Renal pelvis (tissue), 12 donors: ENCODE data around the gene ARHGEF6. TPM values are rescaled to one million over a fixed set of nuclear protein-coding genes. Genes with fewer than 3 reads are reported as not detected.
A peak's percentile ranks its signal among the peaks of the same experiment; 100 is the strongest.
"Not testable (repeated sequence)": the region's sequence is repeated elsewhere in the genome, so short reads cannot be mapped to it uniquely, and the experiment has no call there.

Source experiments
- DNase-seq: peaks from one replicate; pipeline ENCODE4 v3.0.0-alpha.2; 2013
- long read RNA-seq, 16 experiments: transcript quantifications; one replicate each; lab custom pipeline, GENCODE V29; 2026
- polyA plus RNA-seq, 3 donors: library from polyadenylated mRNA; unstranded; fragments of 120-200 nt; gene quantifications; one replicate each; pipeline ENCODE4 v1.2.1, GENCODE V29; 2013; ENCODE audit not compliant: insufficient read length in 3 of 3

The ARHGEF6 gene, protein sequence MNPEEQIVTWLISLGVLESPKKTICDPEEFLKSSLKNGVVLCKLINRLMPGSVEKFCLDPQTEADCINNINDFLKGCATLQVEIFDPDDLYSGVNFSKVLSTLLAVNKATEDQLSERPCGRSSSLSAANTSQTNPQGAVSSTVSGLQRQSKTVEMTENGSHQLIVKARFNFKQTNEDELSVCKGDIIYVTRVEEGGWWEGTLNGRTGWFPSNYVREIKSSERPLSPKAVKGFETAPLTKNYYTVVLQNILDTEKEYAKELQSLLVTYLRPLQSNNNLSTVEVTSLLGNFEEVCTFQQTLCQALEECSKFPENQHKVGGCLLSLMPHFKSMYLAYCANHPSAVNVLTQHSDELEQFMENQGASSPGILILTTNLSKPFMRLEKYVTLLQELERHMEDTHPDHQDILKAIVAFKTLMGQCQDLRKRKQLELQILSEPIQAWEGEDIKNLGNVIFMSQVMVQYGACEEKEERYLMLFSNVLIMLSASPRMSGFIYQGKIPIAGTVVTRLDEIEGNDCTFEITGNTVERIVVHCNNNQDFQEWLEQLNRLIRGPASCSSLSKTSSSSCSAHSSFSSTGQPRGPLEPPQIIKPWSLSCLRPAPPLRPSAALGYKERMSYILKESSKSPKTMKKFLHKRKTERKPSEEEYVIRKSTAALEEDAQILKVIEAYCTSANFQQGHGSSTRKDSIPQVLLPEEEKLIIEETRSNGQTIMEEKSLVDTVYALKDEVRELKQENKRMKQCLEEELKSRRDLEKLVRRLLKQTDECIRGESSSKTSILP
- polyA plus RNA-seq: 10 to 100 TPM; 10.5 to 12.2 (median 11.3) TPM
- long read RNA-seq, donor 1: 0 reads
- long read RNA-seq, donor 2, full-length matches to known transcripts: 1 of 1 reads
- long read RNA-seq, donor 2, partial matches to known transcripts: 0 of 1 reads
- long read RNA-seq, donor 2, other reads (novel, unspliced or antisense): 0 of 1 reads
- long read RNA-seq, donor 3, full-length matches to known transcripts: 1 of 1 reads
- long read RNA-seq, donor 3, partial matches to known transcripts: 0 of 1 reads
- long read RNA-seq, donor 3, other reads (novel, unspliced or antisense): 0 of 1 reads
- long read RNA-seq, donor 4: 0 reads
- long read RNA-seq, donor 5: 0 reads
- long read RNA-seq, donor 6: 0 reads
- long read RNA-seq, donor 7: 0 reads
- long read RNA-seq, donor 8: 0 reads
- long read RNA-seq, donor 9: 0 reads
- long read RNA-seq, donor 10: 0 reads
- long read RNA-seq, donor 11: 0 reads
- long read RNA-seq, donor 12: 0 reads
- long read RNA-seq, donor 13: 0 reads
- long read RNA-seq, donor 14, full-length matches to known transcripts: 1 of 1 reads
- long read RNA-seq, donor 14, partial matches to known transcripts: 0 of 1 reads
- long read RNA-seq, donor 14, other reads (novel, unspliced or antisense): 0 of 1 reads
- long read RNA-seq, donor 15, full-length matches to known transcripts: 1 of 1 reads
- long read RNA-seq, donor 15, partial matches to known transcripts: 0 of 1 reads
- long read RNA-seq, donor 15, other reads (novel, unspliced or antisense): 0 of 1 reads
- long read RNA-seq, donor 16: 0 reads

DNA sequence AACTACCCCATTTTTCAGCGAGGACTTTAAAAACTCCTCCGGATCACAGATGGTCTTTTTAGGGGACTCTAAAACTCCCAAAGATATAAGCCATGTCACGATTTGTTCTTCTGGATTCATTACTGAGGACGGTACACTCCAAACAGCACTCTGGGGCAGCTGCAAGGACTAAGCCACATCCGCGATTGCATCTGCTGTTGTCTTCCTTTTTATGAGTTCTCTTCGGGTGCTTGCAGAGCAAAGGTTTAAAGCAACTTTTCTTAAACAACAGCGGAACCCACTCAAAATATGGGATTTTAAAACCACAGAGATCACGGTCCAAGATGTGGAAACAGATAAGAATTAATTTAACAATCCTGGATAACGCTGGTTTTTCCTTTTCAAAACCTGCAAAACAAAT is at the start of gene ARHGEF6:
TSS of gene ARHGEF6 (minus strand) at position 170 of the 400 bp plus-strand sequence. CDS start at position 120, 50 bp downstream.
- no peak for DNase-seq

DNA sequence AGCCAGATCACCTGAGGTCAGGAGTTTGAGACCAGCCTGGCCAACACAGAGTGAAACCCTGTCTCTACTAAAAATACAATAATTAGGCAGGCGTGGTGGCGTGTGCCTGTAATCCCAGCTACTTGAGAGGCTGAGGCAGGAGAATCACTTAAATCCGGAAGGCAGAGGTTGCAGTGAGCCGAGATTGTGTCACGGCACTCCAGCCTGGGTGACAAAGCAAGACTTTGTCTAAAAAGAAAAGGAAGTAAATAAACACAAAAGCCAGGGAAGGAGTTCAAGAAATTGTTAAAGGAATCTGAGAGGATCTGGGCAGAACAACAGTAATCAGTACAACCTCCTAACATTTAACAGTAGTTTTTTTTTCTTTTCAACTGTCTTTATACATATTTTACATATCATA is 48.7 kb upstream of the ARHGEF6 start:
- DNase-seq: no peak

DNA sequence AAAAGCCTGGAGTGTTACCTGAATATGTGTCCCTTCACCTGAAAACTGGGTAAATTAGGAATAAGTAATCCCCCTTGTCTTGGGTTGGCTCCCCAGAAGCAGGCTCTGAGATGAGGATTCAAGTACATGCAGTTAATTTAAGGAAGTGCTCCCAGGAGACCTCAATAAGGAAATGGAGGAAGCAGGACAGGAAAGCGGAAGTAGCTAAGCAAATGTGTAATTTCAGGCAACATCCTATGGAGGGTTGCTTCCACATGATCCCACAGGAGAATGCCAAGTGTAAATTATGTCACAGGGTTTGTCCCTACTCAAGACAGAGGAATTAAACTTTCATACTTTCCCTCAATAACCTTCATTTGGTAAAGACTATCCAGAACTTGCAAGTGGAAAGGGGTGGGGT is 48.1 kb upstream of the ARHGEF6 start:
- DNase-seq: no peak

DNA sequence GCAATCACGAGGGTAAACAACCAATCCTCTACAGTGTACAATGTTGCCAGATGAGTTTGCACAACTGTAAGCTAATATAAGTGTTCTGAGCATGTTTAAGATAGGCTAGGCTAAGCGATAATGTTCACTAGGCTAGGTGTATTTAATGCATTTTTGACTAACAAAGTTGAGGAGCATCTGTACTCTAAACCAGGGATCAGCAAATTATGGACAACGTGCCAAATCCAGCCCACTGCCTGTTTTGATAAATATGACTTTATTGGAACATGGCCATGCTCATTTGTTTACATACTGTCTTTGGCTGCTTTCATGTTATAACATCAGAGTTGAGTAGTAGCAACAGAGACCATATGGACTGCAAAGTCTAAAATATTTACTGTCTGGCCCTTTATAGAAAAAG is 46.3 kb upstream of the ARHGEF6 start:
- DNase-seq: peak; percentile 20

DNA sequence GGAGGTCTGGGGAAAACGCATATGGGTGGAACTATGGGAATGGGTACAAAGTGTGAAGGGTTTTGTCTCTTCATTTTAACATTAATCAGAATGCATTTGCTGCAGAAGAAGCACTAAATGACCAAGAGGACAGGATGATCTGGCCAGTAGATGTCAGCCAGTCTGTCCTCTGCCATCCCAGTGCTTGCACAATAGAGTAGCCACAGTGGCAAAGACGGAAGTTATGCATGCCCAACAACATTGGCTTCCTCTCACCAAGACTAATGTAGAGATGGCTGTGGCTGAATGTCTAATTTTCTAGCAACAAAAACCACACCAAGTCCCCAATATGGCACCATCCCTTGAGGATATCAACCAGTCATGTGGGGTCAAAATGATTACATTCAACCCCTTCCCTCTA is 45.0 kb upstream of the ARHGEF6 start:
- no peak for DNase-seq

DNA sequence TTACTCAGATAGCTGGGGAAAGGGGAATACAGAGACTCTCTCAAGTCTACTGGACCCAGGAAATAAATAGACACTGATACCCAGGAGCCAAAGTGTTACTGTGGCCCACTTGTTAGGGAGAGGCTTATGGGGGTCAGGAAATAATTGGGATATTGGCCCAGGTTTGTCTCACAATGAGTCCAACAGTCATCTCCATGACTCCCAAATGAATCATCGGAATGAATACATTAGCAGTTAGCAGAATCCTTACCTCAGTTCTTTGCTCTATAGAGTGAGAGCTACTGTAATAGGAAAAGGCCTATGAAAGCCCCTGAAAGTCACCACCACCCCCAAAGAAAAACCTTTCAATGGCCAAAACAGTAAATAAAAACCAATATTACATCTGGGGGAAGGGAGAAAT is 42.4 kb upstream of the ARHGEF6 start:
- DNase-seq: no peak

DNA sequence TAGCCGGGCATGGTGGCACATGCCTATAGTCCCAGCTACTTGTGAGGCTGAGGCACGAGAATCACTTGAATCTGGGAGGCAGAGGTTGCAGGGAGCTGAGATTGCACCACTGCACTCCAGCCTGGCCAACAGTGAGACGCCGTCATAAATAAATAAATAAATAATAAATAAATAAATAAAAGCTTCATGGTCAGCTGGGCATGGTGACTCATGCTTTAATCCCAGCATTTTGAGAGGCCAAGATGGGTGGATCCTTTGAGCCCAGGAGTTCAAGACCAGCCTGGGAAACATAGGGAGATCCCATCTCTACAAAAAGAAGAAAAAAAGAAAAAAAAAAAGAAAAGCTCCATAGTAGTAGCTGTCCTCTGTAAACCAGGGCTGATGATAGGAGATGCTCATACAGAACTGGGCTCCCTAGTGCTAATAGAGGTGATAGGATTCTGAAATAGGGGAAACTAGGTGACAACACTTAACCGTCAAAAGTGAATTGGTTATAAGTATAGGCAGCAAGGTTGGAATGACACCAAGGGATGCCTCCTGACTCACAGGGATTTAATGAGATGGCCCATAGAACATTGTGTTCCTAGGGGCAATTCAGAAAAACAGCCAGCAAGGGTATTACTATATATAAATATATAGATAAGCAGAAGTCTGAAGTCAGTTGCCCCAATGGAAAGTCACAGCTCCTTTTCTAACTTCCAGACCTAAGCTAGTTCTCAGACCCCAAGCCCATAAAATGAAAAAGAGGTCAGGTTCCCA is 41.8 kb upstream of the ARHGEF6 start:
- no peak for DNase-seq

DNA sequence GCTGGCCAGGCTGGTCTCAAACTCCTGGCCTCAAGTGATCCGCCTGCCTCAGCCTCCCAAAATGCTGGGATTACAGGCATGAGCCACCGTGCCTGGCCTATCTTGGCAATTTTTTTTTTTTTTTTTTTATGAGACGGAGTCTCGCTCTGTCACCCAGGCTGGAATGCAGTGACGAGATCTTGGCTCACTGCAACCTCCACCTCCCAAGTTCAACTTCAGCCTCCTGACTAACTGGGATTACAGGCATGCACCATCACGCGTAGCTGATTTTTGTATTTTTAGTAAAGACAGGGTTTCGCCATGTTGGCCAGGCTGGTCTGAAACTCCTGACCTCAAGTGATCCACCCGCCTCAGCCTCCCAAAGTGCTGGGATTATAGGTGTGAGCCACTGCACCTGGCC is 39.0 kb upstream of the ARHGEF6 start:
- DNase-seq: not testable (repeated sequence)

DNA sequence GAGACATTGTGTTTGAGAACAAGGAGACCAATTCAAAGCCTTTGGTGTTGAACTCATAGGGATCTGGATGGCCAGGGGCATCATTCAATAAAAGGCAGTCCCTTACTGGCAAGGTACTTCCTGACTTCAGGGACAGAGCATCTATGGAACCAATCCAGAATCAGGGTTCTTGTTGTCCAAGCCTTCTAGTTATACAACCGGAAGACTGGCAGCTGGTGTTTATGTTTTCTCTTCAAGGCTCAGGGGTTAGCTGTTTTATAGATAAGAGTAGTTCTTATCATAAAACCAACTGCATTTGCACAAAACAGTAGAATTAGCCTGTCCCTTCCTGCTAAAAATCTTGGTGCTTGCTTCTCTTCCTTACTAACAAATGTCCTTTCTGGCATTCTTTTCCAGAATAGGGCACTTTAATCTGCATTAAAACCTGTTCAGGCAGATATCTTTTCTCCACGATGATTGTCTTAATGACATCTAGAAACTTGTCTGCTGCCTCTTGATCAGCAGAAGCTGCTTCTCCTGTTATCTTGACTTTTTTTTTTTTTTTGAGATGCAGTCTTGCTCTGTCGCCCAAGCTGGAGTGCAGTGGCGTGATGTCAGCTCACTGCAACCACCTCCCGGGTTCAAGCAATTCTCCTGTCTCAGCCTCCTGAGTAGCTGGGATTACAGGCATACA is 38.4 kb upstream of the ARHGEF6 start:
- no peak for DNase-seq

DNA sequence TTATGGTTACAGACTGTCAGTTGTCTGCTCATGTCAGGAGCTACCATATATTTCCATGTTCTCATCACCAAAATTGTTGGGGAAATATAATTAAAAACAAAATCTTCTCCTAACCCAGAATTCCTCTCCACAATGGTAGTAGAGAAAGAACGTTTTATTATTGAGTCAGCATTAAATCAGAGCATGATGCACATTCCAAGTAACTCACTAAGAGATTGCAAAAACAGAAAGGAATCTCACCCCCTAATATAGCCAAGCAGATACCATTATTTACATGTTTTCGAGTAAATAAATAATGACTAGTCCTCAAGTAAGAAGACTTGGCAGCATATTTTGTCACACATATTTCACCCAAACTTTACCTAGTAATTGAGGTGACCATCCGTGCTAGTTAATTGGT is 36.2 kb upstream of the ARHGEF6 start:
- no peak for DNase-seq

DNA sequence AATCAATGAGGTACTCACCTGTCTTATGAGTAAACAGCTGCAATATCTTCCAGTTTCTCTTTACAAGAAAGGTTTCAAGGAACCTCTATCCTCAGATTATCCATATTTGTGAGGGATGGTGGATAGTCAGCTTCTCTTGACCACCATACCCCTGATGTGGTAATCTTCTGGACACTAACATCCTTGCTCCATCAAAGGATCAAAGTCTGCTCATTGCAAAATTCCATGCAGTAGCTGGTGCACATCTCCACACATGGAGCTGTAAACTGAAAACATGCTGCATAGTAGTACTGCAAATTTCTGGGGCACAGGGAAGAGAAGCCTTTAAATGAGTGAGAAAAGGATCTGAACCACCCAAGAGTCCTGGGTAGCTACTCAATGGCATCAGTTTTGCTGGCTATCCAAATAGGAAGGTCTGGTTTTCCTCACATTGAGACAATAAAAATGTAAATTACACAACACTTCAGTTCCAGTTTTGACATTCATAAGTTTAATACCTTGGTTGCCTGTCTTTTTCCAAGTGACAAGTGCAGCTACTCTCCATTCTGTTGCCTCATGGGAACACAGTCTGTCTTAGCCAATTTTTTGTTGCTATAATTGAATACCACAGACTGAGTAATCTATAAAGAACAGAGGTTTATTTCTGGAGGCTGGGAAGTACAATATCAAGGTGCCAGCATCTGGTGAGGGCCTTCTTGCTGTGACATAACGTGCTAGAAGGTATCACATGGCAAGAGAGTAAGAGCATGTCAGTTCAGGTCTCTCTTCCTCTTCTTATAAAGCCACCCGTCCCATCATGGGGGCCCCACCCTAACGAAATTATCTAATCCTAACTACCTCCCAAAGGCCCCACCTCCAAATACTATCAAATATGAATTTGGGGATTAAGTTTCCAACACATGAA is 34.4 kb upstream of the ARHGEF6 start:
- DNase-seq: no peak

DNA sequence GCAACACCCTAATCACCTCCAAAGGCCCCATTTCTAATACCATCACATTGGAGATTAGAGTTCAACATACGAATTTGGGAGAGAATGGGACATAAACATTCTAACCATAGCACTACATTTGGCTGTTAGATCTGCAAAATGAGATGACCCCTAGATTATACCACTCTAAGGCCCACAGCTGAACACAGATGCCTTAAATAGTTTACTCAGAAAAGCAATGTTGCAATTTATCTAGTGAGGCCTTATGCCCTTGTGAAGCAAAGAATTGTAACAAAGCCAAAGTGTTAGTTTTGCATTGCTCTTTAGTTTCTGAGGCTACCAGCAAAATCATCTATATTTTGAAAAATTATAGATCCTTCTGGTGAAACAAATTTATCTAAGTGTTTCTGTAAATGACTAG is 31.6 kb upstream of the ARHGEF6 start:
- no peak for DNase-seq

DNA sequence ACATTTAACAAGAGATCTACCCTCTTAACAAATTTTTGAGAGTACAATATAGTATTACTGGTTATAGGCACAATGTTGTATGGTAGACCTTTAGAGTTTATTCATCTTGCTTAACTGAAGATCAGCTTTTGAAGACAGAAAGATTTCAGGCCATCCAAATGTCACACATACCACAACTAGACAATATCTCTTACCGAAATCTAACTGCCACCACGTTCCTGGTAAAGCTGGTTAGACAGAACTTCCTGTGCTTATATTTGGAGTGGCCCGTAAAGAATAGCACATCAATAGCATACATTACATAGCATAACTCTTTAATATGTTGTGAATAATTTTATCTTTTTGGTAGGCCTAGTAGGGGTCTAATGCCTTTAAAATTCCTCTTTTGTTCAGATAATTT is 29.8 kb upstream of the ARHGEF6 start:
- no peak for DNase-seq

DNA sequence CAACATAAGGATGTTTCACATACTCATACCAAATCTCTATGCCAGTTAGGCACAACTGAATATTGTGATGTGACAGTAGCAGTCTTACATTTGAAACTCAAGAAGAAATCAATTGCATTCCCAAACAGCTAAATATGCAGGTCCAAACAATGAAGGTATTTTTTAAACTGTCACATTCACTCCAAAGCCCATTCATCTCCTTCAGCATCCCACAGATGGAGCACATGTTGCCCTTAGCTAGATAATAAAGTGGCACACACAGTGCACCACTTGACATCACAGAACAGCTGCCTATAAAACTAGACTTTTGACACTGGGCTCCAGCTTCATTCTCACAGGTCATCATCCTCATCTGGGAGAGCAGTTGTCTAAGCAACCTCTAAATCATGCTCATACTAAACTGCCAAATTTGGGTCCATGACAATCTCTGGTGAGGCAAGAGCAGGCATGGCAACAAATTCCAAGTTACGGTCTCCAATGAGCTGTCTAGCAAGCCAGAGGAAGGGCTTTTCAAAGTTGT is 26.2 kb upstream of the ARHGEF6 start:
- no peak for DNase-seq

DNA sequence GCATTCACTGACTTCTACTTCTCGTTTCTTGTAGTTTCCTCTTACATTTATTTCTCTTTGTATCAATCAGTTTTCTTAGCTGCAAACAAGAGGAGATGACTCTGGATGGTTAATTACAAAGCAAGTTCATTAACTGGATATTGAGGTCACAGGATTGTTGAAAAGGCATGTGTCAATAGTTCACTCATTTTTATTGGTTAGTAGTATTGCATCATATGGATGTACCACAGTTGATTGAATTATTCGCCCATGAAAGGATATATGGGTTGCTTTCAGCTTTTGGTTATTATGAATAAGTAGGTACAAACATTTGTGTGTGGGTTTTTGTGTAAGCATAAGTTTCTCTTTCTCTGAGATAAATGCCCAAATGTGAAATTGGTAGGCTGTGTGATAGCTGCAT is 21.8 kb upstream of the ARHGEF6 start:
- DNase-seq: no peak

DNA sequence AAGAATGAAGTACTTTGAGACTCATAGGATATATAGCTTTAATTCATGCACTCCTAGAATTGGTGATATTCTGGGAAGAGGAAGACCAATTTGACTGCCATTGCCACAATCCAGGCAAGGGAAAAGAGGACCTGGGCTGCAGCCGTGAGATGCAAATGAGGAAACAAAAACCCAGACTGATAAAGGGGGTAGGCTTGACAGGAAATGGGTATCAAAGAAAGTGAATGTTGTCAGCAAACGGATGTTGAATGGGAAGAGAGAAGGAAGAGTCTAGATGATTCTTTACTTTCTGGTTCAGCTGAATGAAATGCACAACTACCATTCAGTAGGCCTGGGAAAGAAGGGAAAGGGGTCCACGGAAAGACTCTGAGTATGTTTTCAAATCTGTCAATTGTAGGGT is 17.1 kb upstream of the ARHGEF6 start:
- DNase-seq: no peak

DNA sequence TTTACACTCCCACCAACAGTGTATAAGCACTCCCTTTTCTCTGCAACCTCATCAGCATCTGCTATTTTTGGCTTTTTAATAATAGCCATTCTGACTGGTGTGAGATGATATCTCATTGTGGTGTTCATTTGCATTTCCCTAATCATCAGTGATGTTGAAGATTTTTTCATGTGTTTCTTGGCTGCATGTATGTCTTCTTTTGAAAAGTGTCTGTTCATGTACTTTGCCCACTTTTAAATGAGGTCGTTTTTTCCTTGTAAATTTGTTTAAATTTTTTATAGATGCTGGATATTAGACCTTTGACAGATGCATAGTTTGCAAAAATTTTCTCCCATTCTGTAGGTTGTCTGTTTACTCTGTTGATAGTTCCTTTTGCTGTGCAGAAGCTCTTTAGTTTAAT is 14.4 kb upstream of the ARHGEF6 start:
- DNase-seq: not testable (repeated sequence)

DNA sequence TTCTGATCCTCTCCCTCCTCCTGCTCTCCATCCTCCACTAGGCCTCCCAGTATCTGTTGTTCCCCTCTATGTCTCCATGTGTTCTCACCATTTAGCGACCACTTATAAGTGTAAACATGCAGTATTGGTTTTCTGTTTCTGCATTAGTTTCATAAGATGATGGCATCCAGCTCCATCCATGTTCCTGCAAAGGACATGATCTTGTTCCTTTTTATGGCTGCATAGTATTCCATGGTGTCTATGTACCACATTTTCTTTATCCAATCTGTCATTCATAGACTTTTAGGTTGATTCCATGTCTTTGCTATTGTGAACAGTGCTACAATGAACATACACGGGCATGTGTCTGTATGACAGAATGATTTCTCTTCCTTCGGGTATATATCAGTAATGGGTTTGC is 13.9 kb upstream of the ARHGEF6 start:
- not testable (repeated sequence) for DNase-seq

DNA sequence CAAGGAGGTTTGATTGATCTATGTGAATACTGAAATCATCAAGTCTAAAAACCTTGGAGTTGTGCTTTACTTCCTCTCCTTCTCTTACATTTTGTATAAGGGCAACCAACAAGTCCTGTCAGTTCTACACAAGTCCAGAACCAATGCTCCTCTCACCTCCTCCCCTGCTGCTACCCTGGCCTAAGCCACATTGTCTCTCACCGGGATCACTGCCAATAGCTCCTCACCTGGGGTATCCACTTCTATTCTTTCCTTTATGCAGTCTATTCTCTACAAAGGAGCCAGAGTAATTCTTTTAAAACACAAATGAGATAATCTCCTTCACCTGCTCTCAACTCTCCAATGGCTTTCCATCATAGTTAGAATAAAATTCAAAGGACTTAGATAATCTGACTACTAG is 13.3 kb upstream of the ARHGEF6 start:
- DNase-seq: no peak
